NCI-H1105 treated with DMSO at 0.1 percent for 48 hours (cell line): ENCODE results near the gene DUSP6.

ENCODE experiments used
- DNase-seq: peaks from one replicate; lab custom pipeline; 2025; lab: John Stamatoyannopoulos, UW

DUSP6 gene, protein sequence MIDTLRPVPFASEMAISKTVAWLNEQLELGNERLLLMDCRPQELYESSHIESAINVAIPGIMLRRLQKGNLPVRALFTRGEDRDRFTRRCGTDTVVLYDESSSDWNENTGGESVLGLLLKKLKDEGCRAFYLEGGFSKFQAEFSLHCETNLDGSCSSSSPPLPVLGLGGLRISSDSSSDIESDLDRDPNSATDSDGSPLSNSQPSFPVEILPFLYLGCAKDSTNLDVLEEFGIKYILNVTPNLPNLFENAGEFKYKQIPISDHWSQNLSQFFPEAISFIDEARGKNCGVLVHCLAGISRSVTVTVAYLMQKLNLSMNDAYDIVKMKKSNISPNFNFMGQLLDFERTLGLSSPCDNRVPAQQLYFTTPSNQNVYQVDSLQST

DNA sequence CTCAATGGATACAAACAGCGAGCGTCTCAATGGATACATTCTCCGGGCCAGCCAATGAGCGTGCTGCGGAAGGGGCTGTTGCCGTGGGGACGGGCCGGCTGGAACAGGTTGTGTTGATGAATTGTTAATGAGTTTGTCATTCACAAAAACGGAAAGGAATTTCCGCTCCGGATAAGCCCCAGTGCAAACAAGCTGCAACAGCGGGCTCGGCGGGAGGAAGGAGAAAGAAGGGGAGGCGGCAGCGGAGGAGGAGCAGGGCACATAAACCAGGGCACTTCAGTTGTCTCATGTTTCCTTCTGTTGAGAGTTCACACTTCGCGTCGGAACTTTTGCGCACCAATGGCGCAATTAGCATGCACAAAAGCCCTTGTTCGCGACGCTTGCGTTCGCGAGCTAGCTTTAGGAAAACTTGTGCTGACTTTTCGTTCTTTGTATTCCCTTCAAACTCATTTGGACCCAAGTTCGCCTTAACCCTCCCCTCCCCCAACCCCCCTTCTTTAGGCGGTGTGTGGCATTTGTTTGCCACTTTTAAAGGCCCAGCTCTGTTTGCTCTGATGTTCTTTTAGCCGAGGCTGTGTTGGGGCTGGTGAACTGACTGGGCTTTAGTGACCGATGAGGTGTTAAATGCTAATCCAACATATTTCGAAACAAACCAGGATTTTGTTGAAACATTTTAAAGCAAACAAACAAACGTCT lies at the start of gene DUSP6:
Gene DUSP6, minus strand, starts transcription at position 10 of the 696 bp plus-strand sequence. CDS start 462 bp downstream, outside the sequence.
- peak; percentile 99 for DNase-seq

DNA sequence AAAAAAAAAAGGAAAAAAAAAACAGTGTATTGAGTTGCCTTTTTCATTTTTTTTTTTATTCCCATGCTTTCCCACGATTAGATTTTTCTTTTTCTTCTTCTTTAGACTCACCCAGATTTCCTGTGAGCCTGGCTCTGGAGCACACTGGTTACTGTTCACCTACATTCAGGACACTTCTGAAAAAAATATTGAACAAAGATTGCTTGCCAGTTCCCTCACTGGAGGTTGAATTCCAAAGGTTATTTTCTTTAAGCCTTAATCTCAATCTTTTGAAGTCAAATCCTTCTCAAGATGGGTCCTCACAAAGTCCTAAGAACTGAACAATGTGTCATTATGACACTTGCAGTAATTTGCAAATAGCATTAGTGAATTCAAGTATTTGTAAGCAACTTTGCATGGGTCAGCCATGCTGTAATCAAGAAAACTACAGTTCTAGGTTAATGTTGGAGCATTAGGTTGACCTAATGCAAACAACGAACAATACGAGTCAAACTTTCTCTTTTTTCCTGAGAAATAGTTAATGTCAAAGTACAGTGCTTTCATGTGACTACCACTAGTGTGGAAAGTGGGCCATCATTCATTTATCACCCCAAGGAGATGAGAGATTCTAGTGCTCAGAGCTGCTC lies 49.2 kb upstream of the DUSP6 start:
- no peak for DNase-seq

DNA sequence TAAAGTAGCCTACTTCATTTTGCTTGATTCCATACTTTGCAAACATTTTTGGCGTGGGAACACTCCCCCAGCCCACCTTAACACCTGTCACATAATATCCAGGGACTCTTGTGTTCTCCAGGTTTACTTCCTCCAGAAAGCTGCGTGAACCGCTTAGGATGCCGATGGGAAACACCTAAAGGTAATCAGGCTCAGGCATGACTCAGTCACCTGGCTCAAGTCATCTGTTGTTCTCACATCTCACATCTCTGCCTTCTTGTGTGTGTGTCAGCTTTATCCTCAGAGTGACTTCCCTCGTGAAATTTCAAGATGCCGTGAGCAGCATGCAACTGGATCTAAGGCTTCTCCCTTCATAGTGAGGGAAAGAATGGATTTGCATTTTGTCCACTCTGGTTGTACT lies 48.1 kb upstream of the DUSP6 start:
- no peak for DNase-seq

DNA sequence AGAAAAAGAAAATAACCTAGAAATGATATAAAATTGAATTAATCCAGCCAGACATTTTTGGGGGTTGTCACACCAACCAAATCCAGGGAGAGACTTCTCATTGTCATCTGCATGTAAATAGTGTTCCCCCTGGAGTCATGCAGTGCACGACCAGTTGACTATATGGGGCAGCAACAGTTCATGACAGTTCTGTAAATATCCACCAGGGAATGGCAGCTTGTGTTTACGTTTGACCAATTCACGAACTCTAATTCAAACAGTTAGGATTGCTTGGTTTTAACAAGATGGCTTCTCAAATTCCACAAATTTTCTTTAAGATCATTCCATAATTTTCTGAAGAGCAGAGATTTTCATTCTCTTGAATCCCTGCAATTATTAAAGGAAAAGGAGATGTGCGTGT lies 43.4 kb upstream of the DUSP6 start:
- DNase-seq: no peak

DNA sequence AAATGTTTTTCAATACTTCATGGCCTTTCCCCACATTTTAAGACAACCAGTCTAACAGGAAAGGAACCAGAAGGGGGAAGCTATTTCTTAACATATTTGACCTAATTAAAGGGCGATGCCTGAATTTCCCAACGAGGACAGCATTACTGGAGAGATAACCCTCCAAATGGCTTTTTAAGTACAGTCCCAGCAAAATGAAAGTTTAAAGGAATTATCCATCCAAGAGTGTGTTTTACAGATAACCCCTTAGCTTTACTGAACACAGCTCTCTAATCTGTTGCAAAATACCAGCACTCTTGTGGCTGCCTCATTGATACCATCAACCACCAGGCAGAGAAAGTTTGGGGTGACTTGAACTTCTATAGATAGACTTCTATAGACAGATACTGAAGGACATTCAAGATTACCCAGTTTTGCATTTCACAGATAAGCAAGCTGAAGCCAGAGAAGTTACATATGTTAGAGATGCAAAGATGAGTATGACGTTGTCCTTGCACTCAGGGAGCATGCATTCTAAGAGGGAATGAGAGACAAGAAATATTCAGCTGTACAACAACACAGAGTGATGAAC lies 41.3 kb upstream of the DUSP6 start:
- no peak for DNase-seq

DNA sequence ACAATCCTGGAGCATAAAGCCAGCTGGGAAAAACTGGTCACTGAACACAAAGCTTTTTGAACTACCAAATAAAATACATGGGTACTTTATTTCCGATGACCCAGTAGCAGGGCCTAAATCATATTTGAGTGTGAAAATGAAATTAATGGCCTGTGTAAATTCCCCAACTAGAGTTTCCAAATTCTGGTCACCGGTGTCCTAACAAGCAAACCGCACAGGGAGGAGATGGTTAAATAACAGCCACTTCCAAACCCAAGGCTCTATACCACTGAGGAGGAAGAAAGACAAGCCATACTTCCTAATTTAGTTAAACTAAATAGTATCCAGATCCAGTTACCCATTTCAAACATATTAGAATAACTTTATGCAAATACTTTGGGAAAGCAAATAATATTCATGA lies 40.1 kb upstream of the DUSP6 start:
- DNase-seq: no peak

DNA sequence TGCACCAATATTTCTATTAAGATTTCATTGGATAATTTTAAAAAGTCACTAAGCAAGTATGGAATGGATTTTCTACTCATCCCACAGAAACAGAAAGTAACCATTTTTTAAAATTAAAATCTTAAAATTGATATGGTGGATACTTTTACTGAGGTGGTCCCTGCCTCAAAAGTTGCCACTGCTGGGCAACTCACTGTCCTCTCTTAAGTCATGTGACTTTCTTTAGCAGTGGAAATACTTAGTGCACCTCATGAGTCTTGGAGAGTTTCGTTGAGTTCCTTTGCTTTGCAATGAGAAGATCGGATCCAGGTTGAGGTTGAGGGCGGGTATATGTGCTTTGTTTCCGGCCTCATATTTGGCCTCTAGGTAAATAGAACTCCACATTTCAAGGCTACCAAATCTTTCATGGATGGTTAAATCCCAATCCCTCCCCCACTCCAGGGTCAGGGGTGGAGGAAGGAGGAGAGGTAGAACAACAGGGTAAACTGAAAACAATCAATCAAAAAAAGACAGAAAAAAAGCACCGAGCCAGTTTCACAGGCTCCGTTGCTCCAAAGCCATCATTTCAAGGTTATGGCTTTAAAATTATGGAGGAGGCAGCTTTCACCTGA lies 39.5 kb upstream of the DUSP6 start:
- DNase-seq: no peak

DNA sequence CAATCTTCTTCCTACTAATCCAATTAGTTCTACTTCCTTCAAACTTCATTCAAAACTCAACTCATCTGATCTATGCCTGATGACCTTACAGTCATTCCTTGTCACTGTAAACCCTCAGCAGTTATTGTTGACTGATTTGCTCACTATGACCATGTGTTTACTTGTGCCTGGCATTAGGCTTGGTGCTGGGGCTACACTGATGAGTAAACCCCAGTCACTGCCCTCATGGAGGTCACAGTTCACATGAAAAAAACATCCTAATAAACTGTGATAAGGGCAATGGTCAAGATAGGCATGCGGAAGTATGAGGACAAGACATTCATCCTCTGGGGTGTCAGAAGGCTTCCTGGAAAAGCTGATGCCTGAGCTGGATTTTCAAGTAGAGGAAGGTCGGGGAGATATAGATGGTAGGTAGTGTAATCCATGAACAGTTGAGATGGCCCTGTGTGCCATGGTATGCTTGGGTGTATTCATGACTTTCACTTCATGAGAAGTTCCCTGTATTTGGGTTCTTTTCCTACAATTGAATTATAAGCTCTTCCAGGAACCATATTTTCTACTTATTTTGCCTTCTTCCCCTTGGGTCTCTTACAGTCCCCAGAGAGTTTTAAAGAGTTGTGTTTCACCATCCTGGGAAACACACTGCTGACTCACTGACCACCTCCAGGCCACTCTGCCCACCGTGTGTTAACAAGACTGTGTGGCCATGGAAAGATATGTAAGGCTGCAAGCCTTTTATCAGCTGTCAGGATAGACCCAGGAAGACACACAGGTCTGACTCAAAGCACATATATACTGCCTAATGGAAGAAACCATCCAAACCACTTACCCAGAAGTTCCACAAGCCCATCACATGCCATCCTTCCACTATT lies 38.7 kb upstream of the DUSP6 start:
- DNase-seq: no peak

DNA sequence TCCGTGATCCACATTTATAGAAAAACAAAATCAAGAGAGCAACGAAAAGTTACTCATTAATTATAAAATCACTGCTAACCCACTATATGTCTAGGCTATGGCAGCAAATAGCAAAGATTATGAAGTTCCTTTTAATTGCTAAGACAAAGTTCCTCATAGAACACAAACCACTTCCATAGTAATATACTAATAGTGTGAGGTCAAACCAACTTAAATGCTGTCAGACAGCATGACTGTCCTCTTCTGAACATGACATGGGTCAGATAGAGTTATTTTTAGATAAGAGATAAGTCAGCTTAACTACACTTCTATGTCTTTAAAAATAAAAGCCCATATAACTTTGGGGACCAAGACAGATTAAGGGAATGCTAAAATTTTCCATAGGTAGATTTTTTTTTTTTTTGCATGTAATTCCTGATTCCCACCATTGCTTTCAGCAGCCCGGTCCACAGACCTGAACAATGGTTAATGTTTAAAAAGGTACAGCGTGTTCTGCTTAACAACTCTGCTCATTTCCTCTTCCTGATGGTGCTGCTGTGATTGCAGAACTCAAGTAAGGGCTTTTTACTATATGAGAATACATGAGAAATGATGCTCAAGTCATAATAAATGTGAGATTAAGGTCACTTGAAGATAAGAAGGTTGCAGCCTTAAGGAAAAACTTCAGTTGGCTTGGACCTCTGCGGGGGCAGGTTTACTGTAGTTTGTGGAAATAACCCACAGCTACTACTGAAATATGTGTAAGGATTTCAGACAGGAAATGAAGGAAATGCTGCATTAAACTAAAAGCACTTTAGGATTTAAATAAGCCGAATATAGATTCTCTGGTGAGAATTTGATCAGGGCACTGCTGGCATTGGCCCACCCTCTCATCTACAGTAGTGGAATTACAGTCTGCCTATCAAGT lies 37.7 kb upstream of the DUSP6 start:
- no peak for DNase-seq

DNA sequence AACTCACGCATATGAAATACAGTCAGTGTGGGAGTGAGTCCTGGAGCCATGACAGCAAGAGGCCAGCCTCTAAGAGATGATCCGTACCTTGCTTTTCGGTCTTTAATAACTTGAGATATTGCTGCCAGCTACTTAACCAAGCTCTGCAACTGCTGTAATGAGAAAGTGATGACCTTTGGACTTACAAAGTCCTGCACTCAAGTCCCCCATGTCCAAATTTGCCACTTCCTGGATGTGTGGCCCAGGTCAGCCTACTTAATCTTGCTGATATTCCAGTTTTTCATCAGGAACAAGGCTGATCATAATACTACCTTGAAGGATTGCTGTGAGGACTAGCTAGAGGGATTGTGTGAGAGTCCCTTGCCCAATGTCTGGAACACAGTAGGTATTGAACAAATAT lies 33.8 kb upstream of the DUSP6 start:
- DNase-seq: no peak

DNA sequence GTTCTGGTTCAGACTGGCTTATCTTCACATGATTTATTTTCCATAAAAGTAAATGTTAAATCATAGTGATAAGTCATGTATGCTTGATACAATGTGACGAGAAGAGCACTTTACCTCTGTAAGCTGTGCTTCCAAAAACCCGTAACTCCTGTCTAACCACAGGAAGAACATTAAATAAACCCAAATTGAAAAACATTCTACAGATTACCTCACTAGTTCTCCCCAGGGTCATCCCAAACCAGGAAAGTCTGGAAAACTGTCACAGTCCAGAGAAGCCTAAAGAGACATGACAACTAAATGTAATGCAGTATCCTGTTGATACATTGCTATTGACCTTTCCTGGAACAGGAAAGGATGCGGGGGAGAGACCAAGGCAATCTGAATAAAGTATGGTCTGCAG lies 32.5 kb upstream of the DUSP6 start:
- no peak for DNase-seq

DNA sequence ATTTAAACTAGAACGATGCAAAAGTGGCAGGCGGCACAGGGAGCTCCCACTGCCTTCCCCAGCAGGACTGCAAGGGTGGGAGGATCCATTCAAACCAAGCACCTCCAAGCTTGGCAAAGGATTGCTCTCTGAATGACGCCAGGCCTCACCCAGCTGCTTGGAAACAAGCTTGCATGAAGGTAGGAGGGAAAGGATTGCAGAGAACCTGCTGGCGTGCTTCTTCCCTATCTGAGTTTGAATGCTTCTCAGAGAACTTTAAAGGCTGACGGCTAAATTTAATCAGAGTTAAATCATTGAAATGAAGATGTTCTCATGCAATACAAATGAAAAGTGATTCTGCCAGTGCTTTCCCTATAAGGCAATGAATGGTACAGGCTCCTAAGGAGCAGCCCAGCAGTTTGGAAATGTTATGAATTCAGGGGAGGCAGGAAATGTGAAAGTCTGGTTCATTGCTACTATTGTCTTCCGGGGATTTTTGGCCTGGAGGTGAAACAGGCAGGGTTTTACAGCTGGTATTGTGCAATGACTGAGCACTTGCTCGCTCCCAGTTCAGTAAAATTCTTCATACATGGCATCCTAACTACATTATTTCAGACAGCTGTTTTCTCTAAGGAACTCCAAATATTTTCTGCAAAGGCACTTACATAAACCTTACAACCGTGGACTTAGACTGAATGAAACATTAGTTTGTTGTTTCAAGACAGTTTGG lies 31.9 kb upstream of the DUSP6 start:
- DNase-seq: no peak

DNA sequence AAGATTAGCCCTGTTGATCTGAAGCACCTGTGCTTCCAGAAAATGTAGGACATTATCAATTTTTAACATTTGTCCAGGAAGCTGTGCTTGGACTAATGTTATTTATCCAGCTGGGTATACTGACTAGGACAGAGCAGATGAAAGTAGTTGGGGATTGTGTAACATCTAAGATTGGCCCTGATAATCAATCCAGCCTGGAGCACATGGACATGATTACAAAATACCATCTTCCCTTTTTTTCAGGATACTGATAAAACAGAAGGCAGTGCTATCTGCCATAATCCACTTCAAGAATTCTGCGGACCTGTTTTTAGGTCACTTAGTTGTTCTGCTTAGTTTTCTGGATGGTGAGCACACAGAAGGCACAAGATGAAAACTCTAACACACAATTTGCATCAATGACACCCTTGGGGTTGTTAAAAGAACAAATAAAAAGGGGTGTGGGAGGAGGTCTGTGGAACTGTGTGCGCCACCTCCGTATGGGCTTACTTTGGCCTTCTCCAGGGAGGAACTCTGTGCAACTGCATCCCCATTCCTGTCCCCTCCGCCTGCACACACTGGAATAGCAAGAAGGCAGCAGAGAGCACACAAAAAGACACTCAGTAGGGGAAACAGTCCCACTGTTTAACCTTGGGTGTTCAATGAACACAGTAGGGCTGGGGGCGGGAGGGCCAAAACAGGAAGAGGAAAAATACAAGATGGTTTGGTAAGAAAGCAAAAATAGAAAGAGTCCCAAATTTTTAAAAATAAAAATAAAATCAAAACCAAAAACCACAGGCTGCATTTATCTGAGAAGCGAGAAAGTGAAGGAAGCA lies 31.1 kb upstream of the DUSP6 start:
- DNase-seq: no peak

DNA sequence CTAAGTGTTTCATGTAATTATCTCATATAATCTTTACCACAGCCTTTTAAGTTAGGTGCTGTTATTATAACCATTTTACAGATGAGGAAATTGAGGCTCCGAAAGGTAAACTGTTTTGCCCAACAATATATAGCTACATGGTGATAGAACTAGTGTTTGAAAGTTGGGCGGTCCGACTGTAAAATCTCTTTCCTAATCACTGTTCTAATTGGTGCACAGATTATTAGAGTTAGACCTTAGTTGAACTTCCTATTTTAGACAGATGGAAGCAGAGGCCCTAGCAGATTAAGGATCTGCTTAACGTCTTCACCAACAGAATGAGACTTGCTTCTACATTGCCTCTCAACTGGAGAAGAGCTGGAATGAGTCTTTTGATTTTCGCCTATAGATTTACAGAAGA lies 30.0 kb upstream of the DUSP6 start:
- no peak for DNase-seq

DNA sequence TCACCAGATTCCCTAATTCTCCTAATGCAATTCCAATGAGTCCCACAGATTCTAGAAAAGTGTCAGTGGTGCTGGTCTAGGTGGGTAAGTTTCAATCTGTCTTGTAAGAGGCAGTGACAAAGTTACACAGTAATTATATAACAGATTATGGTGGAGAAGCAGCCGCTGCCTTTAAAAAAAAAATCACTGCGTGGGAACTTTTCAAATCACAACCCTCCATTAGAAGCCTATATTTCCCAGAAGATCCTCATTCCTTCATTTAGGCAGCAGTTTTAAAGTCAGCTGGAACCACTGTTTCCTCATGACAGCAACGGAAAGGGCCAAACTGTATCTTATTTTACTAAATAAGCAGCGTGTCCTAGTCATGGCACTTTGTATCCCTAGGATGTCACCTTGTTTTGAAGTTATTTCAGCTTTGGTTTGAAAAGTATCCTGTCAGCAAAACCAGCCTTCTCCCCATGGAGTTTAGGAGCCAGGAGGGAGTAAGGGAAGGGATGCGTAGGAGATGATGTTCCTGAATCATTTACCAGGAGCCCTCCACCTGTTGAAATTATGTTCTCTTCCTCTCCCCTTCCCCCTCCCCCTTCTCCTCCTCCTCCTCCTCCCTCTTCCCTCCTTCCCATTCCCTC lies 27.7 kb upstream of the DUSP6 start:
- no peak for DNase-seq

DNA sequence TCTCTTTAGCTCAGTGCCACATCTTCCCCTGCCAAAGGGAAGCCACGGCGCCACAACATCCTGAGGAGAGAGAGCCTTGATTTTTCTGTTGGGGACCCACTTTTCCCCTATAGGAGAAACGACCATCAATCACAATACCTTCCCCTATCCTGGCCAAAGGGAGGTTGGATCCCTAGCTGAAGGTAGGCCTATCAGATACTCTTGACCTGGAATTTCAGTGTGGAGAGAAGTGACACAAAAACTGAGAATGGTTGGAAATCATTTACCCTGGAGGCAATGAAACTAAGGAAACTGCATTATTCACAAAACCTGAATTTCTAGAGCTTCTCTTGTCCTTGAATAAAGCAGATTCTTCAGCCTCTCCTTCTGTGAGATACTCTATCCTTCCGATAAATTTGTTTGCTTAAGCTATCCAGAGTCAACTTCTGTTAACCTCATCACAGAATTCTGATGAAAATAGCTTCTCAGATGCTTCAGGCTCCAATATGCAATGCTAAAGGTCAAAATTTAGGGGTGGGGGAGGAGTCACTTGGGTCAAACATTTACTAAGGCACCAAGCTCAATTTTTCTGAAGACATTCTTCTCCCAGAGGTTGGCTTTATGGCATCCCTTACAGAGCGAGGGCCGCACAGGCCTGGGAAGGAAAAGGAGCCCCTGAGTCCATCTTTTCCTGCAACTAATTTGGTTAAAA lies 27.0 kb upstream of the DUSP6 start:
- DNase-seq: no peak

DNA sequence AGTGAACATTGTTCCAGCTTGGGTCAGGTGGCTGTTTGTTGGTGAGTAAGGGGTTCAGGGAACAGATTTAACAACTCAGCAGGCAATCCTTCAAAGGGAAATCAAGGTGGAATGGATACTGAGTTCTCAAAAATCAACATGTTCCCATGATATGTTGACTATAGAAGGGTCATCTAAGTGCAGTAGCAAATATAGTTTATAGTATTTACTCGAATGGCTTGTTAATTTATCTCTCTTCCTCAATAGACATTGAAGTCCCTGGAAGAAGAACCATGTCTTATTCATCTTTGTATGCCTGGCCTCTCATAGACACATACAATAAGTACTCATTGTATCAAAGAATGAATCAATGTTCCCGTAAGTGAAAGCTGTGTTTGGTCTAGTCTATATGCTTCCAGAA lies 24.5 kb upstream of the DUSP6 start:
- no peak for DNase-seq

DNA sequence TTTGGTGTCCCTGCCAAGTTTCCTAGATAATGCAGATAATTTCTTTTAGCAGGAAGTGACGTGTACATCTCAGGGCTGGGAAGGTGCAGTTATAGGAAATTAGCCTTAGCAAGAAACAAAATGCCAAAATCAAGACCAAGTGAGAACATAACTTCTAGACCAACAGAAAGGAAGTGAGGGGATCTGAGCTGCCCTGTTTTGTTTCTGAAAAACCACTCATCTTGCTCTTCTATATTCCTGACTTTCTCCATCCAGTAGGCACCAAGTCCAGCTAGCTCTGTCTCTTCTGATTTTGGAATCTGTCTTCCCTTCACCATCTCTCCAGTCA lies 23.9 kb upstream of the DUSP6 start:
- no peak for DNase-seq
